ENCODE measurements around the gene TBC1D22B.

DNA sequence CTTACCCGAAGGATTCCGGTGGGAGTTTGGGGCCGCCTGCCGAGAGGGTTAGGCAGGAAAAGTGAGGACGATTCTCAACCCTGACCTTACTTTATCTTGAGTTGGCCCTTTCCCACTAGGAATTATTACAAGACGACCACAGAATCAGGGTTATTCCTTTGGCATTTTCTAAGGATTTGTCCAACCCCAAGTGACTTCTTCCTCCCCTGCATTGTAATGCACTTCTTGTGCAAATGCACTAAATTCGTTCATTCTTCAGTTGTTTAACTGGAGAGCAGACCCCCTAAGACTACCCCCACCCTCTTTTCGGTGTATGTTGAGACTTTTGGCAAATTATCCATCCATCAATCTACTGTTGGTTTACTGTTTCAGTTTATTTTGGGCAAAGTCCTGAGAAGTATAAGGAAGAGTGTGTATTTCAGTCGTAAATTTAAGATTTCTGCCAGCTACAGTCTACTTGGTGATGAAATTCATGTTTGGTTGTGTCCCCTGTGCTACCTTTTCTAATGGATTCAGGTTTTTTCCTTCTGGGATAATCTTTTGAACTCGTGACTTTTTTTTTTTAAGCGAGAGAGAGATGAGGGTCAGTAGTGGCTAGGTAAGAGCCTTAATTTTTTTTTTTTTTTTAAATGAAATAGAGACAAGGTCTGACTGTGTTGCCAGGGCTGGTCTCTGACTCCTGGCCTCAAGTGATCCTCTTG lies 983 bp downstream of the TBC1D22B start:
- no peak for TF ChIP-seq TAF1 (IDR thresholded peaks at IDR 0.05; ENCODE audit: borderline replicate concordance, low read depth, low read length)
- TF ChIP-seq POLR2A (IDR thresholded peaks at IDR 0.05; ENCODE audit: low read depth, low read length): no peak

Measured in GM12892 (cell line).